Activated CD4-positive, alpha-beta T cell treated with anti-CD3 and anti-CD28 coated beads, Interleukin-2, Interleukin-4, amounts not matched to agents 100 ng/mL and 50 ng/mL, durations not matched to agents 16 hours and 8 hours (primary cell): ENCODE results near the gene PTPRN2.
"Not testable (repeated sequence)": the region's sequence is repeated elsewhere in the genome, so short reads cannot be mapped to it uniquely, and the experiment has no call there.

Experiments
- DNase-seq: peaks from one replicate; pipeline ENCODE4 v3.0.0-alpha.2; 2020; ENCODE audit warnings: low spot score

Gene PTPRN2

GRCh38 chr7:158419238-158419785 lies 168.3 kb downstream of the PTPRN2 start:
- DNase-seq, result no peak

GRCh38 chr7:158418395-158418794 lies 169.2 kb downstream of the PTPRN2 start:
- not testable (repeated sequence) for DNase-seq

DNA sequence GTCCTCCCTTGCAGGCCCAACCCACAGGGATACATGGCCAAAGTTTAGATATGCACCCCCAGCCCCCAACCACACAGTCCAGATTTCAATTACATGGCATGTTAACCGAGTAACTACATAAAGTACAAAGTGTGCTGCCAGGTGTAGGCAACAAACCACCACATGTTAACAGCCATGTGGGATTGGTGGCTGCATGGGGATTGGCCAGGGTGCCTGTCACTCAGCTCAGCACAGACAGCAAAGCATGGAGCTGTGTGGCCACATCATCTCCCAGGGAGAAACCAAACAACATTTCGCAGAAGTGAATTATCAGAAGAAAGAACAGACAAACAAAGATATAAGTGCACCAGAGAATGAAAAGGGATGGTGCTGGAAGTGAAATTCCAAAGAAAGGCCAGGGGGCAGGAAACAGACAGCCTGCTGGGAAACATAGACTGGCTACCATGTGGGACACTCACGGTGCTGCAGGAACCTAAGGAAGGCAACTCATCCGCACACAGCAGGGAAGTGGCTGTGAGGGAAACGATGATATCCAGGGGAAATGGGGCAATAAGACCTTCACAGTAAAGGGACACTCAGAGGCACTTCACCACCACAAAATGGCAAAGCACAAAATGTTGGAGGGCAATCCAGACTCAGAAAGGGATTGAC lies 171.2 kb downstream of the PTPRN2 start:
- no peak for DNase-seq

DNA sequence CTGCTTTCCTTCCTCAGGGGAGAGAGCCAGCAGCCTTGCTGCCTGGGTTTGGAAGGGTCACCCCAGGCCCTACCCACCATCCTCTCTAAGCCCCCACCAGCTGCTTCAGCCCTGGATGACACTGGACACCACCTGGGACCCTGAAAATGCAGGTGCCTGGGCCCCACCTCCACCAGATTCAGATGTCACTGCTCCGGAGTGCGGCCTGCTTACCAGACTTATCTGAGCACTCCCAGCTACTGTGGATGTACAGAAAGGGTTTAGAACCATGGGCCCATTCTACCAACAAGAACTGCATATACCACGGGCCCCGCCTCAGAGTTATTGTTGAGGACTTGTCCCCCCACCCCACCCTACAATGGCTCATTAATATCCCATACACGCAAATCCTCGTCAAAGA lies 172.3 kb downstream of the PTPRN2 start:
- DNase-seq, result no peak

GRCh38 chr7:158414486-158414961 lies 173.1 kb downstream of the PTPRN2 start:
- DNase-seq, result no peak

- no peak for DNase-seq
Observed at GRCh38 chr7:158414002-158414401, 173.6 kb downstream of the PTPRN2 start.

DNA sequence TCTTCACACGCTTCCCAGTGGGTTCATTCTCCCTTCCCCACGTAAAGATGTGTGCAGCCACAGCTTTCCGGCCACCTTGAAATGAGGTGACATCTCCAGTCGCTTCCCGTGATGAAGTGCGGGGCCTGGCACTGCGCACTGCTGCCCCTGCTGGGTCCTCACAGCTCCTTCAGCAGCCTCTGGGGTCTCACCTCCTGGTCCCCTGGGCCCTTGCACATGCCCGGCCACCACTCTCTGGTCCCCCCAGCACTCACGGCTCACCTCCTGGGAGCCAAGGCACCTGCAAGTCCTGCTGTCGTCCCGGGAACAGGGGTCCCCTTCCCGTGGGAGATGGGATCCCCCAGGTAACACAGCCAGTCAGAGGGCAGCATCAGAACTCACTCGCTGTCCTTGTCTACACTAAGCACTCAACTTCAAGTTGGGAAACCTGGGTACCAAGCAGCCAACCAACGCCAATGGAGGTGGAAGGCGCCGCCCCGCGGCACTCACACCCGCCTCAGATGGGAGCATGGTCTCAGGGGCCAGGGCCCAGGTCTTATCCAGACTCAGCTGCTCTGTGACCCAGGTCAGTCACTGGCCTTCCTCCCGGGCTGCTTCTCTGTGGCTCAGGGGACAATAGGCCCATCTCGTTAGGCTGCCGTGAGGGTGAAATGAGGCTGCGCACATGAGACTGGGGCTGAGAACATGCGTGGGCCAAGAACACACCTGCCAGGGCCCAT lies 176.2 kb downstream of the PTPRN2 start:
- DNase-seq, result no peak

GRCh38 chr7:158410720-158411119 lies 176.9 kb downstream of the PTPRN2 start:
- DNase-seq, result no peak

GRCh38 chr7:158409816-158410330 lies 177.8 kb downstream of the PTPRN2 start:
- no peak for DNase-seq

DNA sequence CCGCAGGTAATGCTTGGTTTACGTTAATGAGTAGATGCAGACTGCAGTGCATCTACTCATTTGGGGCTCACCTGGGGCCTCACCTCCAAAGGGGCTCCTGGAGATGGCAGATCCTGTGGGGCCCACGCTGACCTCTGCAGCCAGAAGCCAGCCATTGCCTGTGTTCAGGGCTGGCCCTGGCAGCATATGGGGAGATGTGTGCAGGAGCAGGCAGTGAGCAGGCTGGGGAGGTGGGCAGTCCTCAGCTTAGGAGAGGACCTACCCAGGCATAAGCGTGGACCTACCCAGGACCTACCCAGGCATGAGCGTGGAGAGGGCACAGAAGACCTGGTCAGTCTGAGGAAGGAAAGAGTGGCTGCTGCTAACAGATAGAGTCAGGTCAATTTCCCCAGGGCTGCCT lies 178.5 kb downstream of the PTPRN2 start:
- no peak for DNase-seq

GRCh38 chr7:158408318-158408920 lies 179.2 kb downstream of the PTPRN2 start:
- DNase-seq, result no peak

- peak; percentile 15 for DNase-seq
Observed at GRCh38 chr7:158407581-158408317, 179.9 kb downstream of the PTPRN2 start.

DNA sequence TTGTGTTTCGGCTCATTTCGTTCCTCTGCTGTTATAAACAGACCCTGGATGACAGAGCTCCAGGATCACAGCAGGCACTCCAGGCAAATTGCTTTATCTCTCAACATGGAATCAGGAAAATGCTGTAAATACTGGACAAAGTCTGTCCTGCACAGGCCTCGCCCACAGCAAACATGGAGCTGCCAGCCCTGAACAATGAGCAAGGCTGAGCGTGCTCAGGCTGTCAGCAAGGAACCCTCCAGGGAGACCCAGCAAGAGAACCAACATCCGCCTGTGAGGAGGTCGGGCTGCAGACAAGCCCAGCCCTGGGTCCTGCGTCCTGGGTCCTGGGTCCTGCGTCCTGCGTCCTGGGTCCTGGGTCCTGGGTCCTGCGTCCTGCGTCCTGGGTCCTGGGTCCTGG lies 180.8 kb downstream of the PTPRN2 start:
- DNase-seq, result no peak

- DNase-seq, result no peak
Observed at GRCh38 chr7:158406364-158406763, 181.3 kb downstream of the PTPRN2 start.

DNA sequence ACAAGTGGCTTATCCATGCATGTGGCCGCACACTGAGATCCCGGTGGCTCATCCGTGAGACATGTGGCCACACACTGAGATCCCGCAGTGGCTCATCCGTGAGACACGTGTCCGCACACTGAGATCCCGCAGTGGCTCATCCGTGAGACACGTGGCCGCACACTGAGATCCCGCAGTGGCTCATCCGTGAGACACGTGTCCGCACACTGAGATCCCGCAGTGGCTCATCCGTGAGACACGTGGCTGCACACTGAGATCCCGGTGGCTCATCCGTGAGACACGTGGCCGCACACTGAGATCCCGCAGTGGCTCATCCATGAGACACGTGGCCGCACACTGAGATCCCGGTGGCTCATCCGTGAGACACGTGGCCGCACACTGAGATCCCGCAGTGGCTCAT lies 181.9 kb downstream of the PTPRN2 start:
- DNase-seq, result not testable (repeated sequence)

DNA sequence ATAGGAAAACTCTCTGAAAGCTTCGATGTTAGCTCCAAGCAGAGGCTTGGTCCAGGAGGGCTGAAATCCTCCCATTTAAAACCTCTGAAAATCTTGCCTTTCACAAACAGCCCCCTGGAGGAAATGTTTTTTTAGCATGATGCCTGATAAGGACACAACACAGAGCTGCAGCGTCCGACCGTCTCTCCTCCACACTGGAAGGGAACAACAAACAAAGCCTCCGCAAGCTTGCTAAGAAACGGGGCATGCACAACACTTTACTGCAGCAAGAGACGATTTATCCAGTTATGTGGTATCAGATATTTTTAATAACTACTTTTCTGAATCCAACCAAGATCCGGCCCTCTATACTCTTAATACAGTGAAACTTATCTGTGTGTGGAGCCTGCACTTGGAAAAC lies 182.3 kb downstream of the PTPRN2 start:
- DNase-seq, result no peak

GRCh38 chr7:158404031-158404761 lies 183.4 kb downstream of the PTPRN2 start:
- no peak for DNase-seq

- no peak for DNase-seq
Observed at GRCh38 chr7:158403013-158403821, 184.4 kb downstream of the PTPRN2 start.

- no peak for DNase-seq
Observed at GRCh38 chr7:158402471-158402870, 185.2 kb downstream of the PTPRN2 start.

DNA sequence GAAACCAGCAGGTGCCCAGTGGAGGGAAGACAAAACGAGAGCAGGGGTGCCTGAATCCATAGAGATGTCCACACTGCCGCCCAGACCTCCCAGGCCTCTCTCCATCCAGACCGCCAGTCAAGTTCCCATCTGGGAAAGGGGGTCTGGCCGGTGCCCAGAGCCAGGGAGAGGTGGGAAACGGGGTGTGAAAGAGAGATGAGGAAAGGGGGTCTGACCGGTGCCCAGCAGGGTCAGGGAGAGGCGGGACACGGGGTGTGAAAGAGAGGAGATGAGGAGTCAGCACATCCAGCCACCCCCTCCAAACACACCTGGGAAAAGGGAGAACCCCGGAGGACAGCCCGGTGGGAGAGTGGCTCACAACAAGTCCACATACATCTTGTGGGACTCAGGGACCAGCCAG lies 185.8 kb downstream of the PTPRN2 start:
- no peak for DNase-seq
